ENCODE data around the gene SGIP1.

Gene SGIP1

DNA sequence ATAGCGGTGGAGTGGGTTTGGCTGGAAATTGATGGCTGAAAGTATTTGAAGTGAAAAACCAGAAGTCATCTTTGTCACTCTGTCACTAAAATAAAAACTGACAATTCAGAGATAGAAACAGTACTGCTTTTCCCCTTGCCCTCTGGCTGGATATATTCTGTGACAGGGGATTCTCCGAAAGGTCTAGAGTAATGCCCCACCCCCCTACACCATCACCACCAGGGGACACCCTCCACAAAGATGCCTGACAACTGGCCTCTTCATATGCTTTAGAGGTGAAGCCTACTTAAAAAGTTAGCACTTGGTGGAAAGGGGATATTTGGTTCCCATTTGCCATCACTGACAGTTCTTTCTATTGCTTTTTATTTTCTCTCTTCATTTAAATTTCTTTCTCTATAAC, 73.5 kb downstream of the SGIP1 start:
- no peak for DNase-seq

DNA sequence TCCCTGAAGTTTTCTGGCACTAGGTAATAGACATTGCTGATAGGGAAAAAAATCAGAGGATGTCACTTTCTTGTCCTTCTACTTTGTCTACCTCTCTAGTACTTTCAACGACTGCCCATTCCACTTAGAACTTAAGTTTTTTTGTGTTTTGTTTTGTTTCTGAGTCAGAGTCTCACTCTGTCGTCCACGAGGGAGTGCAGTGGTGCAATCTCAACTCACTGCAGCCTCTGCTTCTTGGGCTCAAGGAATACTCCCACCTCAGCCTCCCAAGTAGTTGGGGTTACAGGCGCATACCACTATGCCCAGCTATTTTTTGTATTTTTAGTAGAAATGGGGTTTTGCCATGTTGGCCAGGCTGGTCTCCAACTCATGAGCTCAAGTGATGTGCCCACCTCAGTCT, 79.2 kb downstream of the SGIP1 start:
- DNase-seq = no peak

DNA sequence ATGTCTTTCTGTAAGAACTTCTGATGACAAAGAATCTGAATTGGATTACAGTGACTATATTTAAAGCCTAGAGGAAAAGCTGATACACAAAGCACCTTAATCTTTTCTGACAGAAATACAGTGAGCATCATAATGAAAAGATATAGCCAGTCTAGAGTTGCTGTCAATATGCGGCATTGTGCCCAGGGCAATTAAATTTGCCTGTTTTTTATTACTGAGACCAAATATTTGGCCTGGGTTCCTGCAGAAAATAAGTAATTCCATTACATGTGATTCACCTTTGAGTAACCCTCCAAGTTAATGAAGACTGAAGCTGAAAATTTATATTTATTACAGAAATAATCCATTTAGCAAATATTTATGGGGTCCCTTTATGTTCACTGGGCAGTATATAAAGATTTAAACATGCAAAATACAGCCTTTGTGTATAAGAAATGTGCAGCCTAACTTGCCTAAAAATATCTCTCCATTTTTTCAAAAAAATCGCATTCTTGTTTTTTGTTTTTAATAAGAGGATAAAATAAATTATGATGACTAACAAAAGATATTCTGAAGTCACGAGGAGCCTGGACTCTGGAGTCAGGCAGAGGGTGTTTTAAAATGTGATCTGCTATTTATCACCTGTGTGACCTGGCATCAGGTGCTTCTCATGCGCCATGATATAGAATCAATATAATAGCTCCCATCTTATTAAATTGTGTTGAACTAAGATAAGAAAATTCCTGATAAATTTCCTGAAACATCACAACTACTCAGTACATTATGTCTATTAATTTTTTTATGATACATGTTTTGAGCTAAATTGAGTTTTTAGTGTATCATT, 83.6 kb downstream of the SGIP1 start:
- DNase-seq = no peak

DNA sequence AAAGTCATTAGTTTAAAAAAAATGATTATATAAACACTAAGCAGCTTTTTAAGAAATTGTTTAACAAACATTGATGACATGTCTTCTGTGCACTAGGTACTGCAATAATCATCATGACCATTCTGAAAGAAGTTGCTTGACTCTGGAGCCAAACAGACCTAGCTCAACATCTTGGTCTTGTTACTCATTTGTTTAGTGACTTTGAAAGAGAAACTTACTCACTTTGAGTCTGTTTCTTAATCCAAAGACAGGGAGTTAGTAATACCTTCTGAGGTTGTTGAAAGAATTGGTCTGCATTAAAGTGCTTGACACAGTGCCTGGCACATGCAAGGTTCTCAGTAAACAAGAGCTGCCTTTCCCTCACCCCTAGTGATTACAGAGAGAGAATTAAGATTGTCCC, 84.4 kb downstream of the SGIP1 start:
- no peak for DNase-seq

DNA sequence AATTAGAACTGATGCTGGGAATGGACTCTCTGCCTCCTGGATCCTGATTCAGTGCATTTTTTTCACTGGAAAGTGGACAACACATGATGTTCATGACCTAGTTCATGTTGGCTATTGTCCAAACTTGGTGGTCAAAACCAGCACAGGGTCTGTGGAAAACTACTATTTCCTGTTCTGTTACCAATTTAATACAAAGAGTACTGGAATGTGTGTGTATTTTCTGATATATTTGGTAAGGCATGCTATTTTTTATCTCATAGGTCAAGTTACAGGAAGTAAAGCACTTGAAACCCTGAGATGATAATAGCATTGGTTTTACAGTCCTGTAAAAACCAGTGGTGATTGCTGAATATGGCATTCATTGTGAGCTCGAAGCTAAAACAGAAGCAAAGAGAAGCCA, 89.9 kb downstream of the SGIP1 start:
- no peak for DNase-seq

DNA sequence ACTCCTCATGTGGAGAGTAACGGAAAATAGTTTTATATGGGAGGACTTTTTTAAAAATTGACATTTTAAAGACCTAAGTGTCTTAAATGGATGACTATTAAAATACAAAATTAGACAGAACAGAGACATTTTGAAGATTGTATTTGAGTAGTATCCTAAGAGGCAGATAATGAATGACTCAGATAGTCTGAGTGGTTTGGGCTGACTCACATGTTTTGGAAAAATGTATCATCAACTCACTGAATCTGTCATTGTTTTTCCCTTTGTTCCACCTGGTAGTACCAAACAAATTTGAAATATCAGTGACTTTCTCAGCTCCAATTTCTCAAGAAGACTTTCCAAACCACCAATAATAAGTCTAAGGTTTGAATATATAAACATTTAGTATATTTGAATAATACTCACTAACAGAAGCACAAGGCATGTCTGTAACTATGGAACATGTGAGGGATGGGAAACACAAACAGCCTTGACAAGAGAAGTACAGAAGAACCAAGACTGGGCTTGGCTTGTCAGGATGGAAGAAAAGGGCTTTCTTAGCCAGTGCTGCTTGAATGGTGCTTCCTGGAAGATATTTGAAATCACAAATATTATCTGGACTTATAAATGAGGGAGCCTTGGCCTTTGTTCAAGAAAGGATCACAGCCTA, 90.6 kb downstream of the SGIP1 start:
- DNase-seq = no peak

DNA sequence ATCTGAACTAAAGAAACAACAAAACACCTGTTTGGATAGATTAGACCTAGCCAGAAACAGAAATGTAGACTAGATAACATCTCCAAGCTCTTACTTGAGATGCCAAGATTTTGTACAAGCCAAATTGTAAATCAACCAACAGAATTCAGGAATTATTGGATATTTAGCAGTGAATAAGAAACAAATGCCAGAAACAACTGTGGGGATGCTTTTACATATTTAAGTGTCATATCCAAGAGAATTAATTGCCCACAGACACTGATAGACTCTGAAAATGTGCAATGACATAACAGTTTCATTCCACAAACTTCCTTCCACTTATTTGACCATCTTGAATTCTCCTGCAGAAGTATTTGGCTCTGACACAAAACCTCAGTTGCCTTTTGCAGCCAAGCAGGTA, 92.3 kb downstream of the SGIP1 start:
- DNase-seq = no peak

DNA sequence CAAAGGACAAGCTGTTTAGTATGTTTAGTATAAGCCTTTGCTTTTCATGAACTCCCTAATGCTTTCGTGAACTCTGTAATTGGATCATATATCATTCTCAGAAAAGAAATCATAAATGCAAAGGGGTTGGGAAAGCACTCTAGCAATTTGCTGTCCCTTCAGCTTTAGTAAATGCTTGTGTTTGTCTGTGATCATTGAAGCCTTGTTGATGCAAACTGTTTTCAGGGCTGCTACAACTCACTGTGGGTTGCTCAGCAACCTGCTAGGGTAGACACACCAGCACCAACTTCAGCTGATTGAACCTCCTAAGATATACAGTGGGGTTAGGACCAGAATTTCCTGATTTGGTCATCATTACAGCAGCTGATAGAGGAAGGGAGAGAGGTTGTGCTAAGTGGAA, 95.0 kb downstream of the SGIP1 start:
- DNase-seq = no peak

DNA sequence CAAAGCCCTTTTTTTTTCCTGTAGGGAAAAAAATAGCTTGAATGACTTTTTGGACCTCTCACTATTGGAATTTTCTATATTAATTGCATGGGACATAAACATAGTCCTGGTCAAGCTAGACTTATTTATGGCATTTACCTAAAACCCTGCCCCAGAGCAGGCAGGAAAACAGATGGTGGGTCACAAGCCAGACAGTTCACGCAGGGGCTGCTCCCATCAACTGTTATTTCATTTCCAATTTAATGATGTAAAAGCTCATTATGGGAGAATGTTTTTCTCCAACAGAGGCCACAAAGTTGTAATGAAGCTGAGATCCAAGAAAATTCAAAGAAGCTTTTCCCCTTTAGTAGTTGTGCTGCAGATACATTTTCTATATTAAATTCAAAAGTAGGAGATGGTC, 99.2 kb downstream of the SGIP1 start:
- DNase-seq = no peak

DNA sequence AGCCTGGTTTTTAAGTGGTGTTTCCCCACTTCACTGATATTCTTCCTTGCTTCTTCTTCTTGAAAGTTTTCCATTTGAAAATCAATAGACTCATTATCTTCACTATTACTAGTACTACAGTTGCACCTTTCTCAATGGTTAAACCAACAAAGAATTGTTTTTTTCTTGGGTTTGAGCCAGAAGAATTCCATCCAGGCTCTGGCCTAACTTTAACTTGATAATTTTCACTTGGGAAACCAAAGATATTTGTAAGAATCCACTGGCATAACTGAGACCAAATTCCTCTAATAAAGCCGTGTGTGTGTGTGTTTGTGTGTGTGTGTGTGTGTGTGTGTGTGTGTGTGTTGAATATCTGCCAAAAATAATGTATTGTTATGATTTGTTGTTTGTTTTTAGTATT, 103.2 kb downstream of the SGIP1 start:
- DNase-seq = no peak

DNA sequence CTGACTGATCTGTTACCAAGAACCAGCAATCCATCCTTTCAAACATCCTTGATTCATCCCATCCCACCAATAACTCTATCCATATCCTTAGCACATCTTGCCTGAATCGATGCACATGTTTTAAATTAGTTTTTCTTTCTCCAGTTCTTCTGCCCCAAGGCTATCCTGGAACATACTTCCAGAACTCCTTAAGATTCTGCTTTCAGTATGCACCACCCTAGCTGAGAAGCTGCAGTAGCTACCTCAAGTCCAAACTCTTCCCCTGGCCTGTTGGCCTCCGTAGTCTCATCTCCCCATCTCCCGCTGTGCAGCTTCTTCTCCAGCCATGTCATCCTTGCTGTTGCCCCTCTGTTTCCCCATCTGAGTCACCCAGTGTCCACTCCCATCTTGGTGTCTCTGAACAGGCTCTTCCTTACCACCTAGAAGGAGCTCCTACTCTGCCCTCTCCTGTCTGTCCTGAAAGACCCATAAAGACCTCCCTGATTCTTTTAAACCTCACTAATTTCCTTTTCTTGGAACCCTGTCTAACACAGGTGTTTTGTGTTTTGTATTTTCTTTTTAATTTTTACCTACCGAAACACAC, 108.0 kb downstream of the SGIP1 start:
- DNase-seq = no peak

DNA sequence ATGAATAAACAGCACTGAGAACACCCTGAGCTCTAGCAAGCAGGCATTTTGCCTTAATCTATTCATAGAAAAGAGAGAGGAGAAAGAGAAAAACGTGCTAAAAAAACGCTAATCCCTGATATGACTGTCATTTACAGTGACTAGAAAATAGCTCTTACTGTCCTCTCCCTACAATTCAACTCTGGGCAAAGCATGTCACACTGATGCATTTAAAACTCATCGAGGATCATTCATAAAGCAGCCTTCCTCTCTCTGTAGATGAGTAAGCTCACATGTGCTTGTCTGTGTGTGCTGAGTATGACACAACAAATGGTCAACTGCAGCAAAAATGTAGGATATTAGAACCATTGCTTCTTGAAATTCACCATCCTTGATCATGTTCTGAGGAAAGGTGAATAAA, 109.0 kb downstream of the SGIP1 start:
- no peak for DNase-seq

DNA sequence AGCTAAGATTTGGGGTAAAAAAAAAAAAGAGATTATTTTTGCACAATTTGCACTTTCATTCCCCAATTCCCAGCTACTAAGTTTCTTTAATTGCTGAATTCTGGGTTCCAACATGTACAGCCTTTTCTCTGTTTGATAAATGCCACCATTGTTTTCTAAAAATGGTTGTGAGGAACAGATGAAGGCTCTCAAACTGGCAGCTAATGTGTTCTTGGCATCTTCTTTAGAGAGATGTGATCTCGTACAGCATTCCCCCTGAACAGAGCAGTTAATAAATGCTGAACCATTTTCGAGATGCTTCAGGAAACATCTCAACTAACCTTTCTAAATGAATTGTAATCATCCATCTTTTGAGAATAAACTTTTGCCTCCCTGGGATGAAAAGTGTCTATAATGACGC, 110.4 kb downstream of the SGIP1 start:
- DNase-seq = no peak

DNA sequence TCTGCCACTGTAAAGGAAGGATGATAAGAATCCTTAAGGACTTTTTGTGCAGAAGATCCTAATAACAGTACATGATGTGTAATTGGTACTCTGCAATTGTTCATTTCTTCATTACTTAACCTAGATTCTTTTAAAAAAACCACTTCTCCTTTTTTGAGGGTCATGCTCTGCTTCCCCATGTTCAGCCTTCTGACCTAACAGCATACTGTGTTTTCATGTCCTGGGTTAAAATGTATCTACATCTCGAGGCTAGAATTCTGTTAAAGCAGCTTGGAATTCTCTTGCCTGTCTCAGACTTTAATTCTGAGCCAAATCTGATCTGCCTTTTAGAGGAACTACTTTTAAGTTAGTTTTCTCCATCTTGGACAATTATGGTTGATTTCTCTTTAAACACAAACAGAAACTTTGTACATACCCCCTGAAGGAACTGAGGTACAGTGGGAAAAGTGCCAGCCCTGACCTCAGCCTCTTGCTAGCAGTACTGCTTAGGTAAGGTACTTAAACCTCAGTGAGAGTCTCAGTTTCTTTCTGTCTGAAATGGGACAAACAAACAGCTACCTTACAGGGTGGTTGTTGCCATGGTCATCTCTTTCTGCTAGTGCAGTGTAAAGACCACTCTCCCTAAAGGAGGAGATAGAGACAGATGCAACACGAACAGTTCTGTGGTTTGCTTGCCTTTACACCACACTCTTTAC, 115.1 kb downstream of the SGIP1 start:
- DNase-seq = no peak

DNA sequence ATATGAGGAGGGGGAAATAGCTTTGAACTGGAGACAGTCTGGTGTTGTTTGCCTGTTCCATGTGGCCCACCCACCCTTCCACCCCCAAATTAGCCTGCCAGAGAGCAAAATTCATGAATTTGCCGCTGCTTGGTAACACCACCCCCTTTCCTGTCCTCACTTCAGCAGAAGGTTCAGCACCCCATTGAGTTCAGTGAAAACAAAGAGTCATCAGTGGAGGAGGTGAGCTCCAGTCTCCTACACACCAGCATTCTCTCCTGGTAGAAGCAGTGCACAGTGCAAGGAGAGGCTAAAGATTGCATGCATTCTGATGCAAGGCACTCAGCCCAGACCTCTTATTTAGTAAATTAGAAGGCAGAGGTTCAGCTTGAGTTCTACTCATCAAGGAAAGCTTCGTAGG, 118.6 kb downstream of the SGIP1 start:
- no peak for DNase-seq

DNA sequence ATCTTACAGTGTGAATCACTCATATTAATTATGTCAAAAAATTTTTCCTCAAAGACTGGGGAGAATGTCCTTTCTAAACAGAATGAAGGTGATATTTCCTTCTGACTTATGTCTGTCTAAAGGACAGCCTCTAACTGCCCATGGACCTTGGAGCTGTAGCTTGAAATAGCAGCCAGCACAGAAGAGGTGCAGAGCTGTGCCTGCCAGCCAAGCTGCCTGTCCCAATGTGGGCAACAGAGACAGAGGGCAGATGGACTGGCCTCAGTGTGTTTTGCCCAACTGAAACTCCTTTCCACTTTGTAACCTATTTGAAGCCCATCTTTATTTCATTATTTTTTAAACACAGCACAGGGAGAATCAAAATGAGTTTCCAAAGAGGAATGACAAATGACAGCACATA, 120.7 kb downstream of the SGIP1 start:
- DNase-seq = no peak

DNA sequence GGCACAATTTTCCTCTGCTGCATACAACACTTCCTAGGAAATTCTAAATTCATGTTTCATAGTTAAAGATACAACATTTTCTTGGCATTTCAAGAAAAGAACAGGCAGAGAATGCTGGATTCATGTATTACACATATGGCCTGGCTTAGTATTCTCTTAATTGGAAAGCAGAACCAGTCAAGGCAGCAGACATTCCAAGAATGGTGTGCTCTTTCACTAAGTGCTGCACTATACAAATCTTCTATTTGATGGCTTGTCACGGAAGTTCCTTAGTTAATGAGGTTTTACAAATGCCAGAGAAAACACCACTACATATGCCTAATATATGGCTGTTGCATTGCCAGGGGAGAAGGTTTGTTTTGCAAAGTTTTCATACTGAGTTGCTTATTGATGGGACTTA, 137.5 kb downstream of the SGIP1 start:
- no peak for DNase-seq

DNA sequence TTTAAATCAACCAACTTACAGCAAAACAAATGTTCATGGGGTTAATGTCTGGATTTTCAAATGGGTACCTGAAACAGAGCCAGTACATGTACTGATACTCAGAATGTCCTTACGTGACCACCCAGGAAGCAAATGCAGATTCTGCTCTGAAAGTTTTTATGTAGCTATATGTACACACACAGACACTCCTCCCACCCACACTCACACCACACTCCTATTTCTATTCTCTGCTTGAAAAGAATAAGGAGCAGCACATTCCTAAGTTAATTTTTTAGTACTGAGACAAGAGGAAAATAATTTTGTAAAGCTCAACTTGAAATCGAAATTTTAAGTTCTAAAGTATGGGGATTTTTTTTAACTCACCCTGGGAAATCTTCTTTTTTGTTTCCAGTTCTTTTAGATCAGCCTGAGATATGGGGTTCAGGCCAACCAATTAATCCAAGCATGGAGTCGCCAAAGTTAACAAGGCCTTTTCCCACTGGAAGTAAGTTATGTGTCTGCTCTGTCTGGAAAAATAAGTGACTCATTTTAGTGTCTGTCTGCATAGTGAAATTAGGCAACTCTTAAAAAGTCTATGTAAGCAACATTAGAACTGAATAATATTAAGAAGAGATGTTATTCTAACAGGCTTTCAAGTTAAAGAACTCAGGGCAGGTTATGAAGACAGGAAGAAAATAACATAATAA, 142.8 kb downstream of the SGIP1 start:
- DNase-seq = no peak

DNA sequence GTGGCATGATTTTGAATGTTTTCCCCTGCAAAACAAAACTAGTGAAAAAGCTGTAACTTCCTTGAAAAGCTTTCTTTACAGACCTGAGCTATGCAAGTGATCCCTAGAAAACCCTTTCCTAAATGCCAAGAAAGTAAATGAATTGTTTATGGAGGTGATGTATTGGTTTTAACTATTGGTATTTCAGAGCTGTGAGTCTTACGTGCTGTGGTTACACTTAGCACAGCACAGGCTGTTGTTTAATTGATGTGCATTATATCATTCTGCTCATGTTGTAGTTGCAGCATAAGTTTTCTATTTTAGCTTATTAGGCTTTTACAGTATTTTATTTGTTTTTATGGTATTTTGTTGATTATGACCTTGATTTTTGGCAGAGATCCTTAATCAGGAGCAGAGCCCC, 144.2 kb downstream of the SGIP1 start:
- DNase-seq = no peak

DNA sequence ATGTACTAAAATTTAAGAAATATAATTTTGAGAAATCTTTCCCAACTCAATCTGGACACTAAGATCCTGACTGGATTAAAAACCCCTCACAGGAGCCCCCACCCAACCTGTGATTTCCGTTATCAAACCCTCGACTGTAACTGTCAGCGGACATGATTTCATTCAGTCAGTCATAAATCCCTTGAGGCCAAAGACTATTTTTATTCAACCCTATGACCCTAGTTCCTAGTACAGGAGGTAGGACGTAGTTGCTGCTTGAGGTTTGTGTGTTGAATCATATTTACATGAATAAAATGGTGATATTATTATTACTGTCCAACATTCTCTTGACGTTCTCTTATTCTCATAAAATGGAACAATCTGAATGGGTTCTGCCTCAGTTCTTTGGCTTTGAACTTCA, 145.2 kb downstream of the SGIP1 start:
- no peak for DNase-seq

DNA sequence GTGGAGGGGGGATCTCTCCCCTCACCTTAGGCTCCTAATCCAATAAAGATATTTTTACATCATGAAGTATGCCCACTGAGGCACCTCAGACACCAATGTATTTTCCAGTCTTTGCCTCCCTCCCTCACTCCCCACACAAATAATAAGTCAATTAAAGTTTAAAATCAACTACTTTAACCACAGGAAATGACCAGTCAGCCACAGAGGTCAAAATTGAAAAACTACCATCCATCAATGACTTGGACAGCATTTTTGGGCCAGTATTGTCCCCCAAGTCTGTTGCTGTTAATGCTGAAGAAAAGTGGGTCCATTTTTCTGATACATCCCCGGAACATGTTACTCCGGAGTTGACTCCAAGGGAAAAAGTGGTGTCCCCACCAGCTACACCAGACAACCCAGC, 147.7 kb downstream of the SGIP1 start:
- DNase-seq = no peak

DNA sequence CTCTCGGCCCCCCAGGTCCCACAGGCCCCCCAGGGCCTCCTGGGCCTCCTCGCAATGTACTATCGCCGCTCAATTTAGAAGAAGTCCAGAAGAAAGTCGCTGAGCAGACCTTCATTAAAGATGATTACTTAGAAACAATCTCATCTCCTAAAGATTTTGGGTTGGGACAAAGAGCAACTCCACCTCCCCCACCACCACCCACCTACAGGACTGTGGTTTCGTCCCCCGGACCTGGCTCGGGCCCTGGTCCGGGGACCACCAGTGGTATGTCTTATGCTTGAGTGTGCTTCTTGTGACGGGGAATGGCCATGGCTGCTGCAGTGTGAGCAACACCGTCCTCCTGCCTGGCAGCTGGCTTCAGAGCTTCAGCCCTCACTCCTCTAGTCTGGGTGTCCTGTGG, 148.2 kb downstream of the SGIP1 start:
- DNase-seq = no peak

DNA sequence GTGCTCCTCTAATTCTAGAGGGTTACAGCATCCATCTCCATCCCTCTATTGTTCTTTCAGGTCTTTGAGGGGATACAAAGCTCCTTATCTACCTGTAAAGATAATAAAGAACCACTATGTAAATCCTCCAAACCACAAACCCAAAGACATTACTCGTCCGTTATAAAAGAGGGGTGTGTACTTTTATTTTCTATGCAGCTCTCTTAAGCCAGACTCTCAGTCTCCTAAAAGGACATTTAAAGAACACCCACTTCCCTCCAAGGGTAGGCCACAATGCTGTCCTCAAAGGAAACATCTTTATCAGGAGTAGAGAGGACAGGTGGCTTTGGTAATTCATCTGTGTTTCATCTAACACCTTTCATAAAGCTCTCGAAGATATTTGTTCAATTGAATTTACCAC, 150.4 kb downstream of the SGIP1 start:
- DNase-seq = no peak

All from GOT3 (cell line).